Nephron progenitor cell (in vitro differentiated cells): Measurements from ENCODE around the gene ZNG1B.
"Not testable (repeated sequence)": the region's sequence is repeated elsewhere in the genome, so short reads cannot be mapped to it uniquely, and the experiment has no call there.

Experiments used
- DNase-seq: peaks from one replicate; pipeline ENCODE4 v3.0.0; 2021
- H3K27ac Mint-ChIP-seq: 2 replicates; pipeline ENCODE4 v1.8.0; 2021; ENCODE audit warnings: mild to moderate bottlenecking, moderate library complexity, mixed read lengths
- H3K27me3 Mint-ChIP-seq: 2 replicates; pipeline ENCODE4 v1.8.0; 2021; ENCODE audit warnings: mild to moderate bottlenecking, low read depth, mixed read lengths; ENCODE audit not compliant: poor library complexity
- H3K36me3 Mint-ChIP-seq: 2 replicates; pipeline ENCODE4 v1.8.0; 2021; ENCODE audit warnings: low read depth, mixed read lengths
- H3K4me1 Mint-ChIP-seq: 2 replicates; pipeline ENCODE4 v1.8.0; 2021; ENCODE audit warnings: mixed read lengths
- H3K4me3 Mint-ChIP-seq: 2 replicates; pipeline ENCODE4 v1.8.0; 2021; ENCODE audit warnings: mild to moderate bottlenecking, moderate library complexity, mixed read lengths
- H3K9me3 Mint-ChIP-seq: 2 replicates; pipeline ENCODE4 v1.8.0; 2021; ENCODE audit warnings: mild to moderate bottlenecking, moderate library complexity, mixed read lengths

ZNG1B gene

GRCh38 chr2:113510913-113511312, 73.4 kb downstream of the ZNG1B start:
- H3K9me3 Mint-ChIP-seq, DNase-seq, H3K4me1 Mint-ChIP-seq, H3K4me3 Mint-ChIP-seq, H3K27ac Mint-ChIP-seq, H3K36me3 Mint-ChIP-seq: not testable (repeated sequence)
- H3K27me3 Mint-ChIP-seq = peaks cover 62% of the 10 kb centered on the region

GRCh38 chr2:113511859-113512258, 74.4 kb downstream of the ZNG1B start:
- DNase-seq, H3K4me1 Mint-ChIP-seq, H3K9me3 Mint-ChIP-seq, H3K4me3 Mint-ChIP-seq, H3K36me3 Mint-ChIP-seq, H3K27ac Mint-ChIP-seq: not testable (repeated sequence)
- peaks cover 60% of the 10 kb centered on the region for H3K27me3 Mint-ChIP-seq

GRCh38 chr2:113515457-113515856, 78.0 kb downstream of the ZNG1B start:
- DNase-seq, H3K4me1 Mint-ChIP-seq, H3K4me3 Mint-ChIP-seq, H3K9me3 Mint-ChIP-seq, H3K27ac Mint-ChIP-seq, H3K36me3 Mint-ChIP-seq: not testable (repeated sequence)
- peaks cover 32% of the 10 kb centered on the region for H3K27me3 Mint-ChIP-seq

GRCh38 chr2:113515995-113516394, 78.5 kb downstream of the ZNG1B start:
- peaks cover 32% of the 10 kb centered on the region for H3K27me3 Mint-ChIP-seq
- DNase-seq, H3K27ac Mint-ChIP-seq, H3K4me3 Mint-ChIP-seq, H3K4me1 Mint-ChIP-seq, H3K36me3 Mint-ChIP-seq, H3K9me3 Mint-ChIP-seq: not testable (repeated sequence)

GRCh38 chr2:113517025-113517424, 79.5 kb downstream of the ZNG1B start:
- H3K4me1 Mint-ChIP-seq, H3K9me3 Mint-ChIP-seq, H3K27ac Mint-ChIP-seq, H3K4me3 Mint-ChIP-seq, DNase-seq, H3K36me3 Mint-ChIP-seq: not testable (repeated sequence)
- H3K27me3 Mint-ChIP-seq = peaks cover 24% of the 10 kb centered on the region

GRCh38 chr2:113520837-113521236, 83.3 kb downstream of the ZNG1B start:
- H3K27me3 Mint-ChIP-seq, H3K36me3 Mint-ChIP-seq, H3K4me1 Mint-ChIP-seq, H3K9me3 Mint-ChIP-seq, DNase-seq: not testable (repeated sequence)
- peak overlapping the region; percentile 72 for H3K27ac Mint-ChIP-seq
- H3K4me3 Mint-ChIP-seq = peak overlapping the region; percentile 25

GRCh38 chr2:113521492-113521891, 84.0 kb downstream of the ZNG1B start:
- H3K9me3 Mint-ChIP-seq, H3K36me3 Mint-ChIP-seq, H3K27me3 Mint-ChIP-seq, DNase-seq, H3K4me1 Mint-ChIP-seq, H3K4me3 Mint-ChIP-seq, H3K27ac Mint-ChIP-seq: not testable (repeated sequence)

GRCh38 chr2:113524986-113525385, 87.5 kb downstream of the ZNG1B start:
- not testable (repeated sequence) for H3K27ac Mint-ChIP-seq

GRCh38 chr2:113527350-113528045, 90.0 kb downstream of the ZNG1B start:
- not testable (repeated sequence) for H3K36me3 Mint-ChIP-seq, DNase-seq, H3K4me1 Mint-ChIP-seq, H3K9me3 Mint-ChIP-seq, H3K27ac Mint-ChIP-seq, H3K4me3 Mint-ChIP-seq
- peaks cover 30% of the 10 kb centered on the region for H3K27me3 Mint-ChIP-seq

More at GRCh38 chr2:113524986-113525385, 87.5 kb downstream of the ZNG1B start:
- not testable (repeated sequence) for H3K36me3 Mint-ChIP-seq, H3K4me1 Mint-ChIP-seq, H3K9me3 Mint-ChIP-seq, DNase-seq, H3K4me3 Mint-ChIP-seq
- peaks cover 18% of the 10 kb centered on the region for H3K27me3 Mint-ChIP-seq

GRCh38 chr2:113528126-113528525, 90.6 kb downstream of the ZNG1B start:
- DNase-seq = not testable (repeated sequence)

GRCh38 chr2:113528904-113529303, 91.4 kb downstream of the ZNG1B start:
- not testable (repeated sequence) for DNase-seq, H3K4me3 Mint-ChIP-seq, H3K9me3 Mint-ChIP-seq, H3K27ac Mint-ChIP-seq, H3K36me3 Mint-ChIP-seq, H3K4me1 Mint-ChIP-seq
- H3K27me3 Mint-ChIP-seq = peaks cover 40% of the 10 kb centered on the region

More at GRCh38 chr2:113528126-113528525, 90.6 kb downstream of the ZNG1B start:
- peaks cover 33% of the 10 kb centered on the region for H3K27me3 Mint-ChIP-seq
- not testable (repeated sequence) for H3K27ac Mint-ChIP-seq, H3K4me3 Mint-ChIP-seq, H3K4me1 Mint-ChIP-seq, H3K36me3 Mint-ChIP-seq, H3K9me3 Mint-ChIP-seq

- DNase-seq, H3K4me3 Mint-ChIP-seq, H3K9me3 Mint-ChIP-seq, H3K36me3 Mint-ChIP-seq, H3K4me1 Mint-ChIP-seq, H3K27ac Mint-ChIP-seq: not testable (repeated sequence)
- peaks cover 40% of the 10 kb centered on the region for H3K27me3 Mint-ChIP-seq
Measured at GRCh38 chr2:113532991-113533390, 95.5 kb downstream of the ZNG1B start.

GRCh38 chr2:113536573-113536972, 99.1 kb downstream of the ZNG1B start:
- not testable (repeated sequence) for H3K36me3 Mint-ChIP-seq, DNase-seq, H3K4me1 Mint-ChIP-seq, H3K4me3 Mint-ChIP-seq, H3K27ac Mint-ChIP-seq, H3K9me3 Mint-ChIP-seq
- peaks cover 38% of the 10 kb centered on the region for H3K27me3 Mint-ChIP-seq

- not testable (repeated sequence) for H3K9me3 Mint-ChIP-seq, H3K4me1 Mint-ChIP-seq, DNase-seq, H3K36me3 Mint-ChIP-seq, H3K27ac Mint-ChIP-seq
- Mint-ChIP-seq H3K27me3 (peaks cover 45% of the 10 kb centered on the region), H3K4me3 (peak overlapping the region; percentile 79)
Measured at GRCh38 chr2:113540834-113541203, 103.3 kb downstream of the ZNG1B start.

- peak; percentile 57 for DNase-seq
- H3K4me3 Mint-ChIP-seq = peak overlapping the region; percentile 79
- not testable (repeated sequence) for H3K27ac Mint-ChIP-seq
Measured at GRCh38 chr2:113541204-113541975, 103.9 kb downstream of the ZNG1B start.

More at GRCh38 chr2:113541204-113541975, 103.9 kb downstream of the ZNG1B start:
- not testable (repeated sequence) for H3K9me3 Mint-ChIP-seq, H3K4me1 Mint-ChIP-seq, H3K36me3 Mint-ChIP-seq
- H3K27me3 Mint-ChIP-seq = peaks cover 45% of the 10 kb centered on the region
